ENCODE measurements around the gene SEC14L6. TPM values are rescaled to one million over a fixed set of nuclear protein-coding genes. Genes with fewer than 3 reads are reported as not detected.

Gene SEC14L6
- total RNA-seq, 1 donor from 2014 or later: 20.3 TPM

- DNase-seq (ENCODE audit: low read depth): no peak
Observed at GRCh38 chr22:30537083-30537731, 9.3 kb downstream of the SEC14L6 start.

- no peak for DNase-seq (ENCODE audit: low read depth)
Observed at GRCh38 chr22:30535182-30535581, 11.4 kb downstream of the SEC14L6 start.

GRCh38 chr22:30531651-30532608 lies 14.6 kb downstream of the SEC14L6 start:
- no peak for DNase-seq (ENCODE audit: low read depth)

GRCh38 chr22:30526656-30527055 lies 19.9 kb downstream of the SEC14L6 start:
- no peak for DNase-seq (ENCODE audit: low read depth)

GRCh38 chr22:30523646-30524489 lies 22.7 kb downstream of the SEC14L6 start:
- DNase-seq (ENCODE audit: low read depth): peak; percentile 4

GRCh38 chr22:30521368-30522156 lies 25.0 kb downstream of the SEC14L6 start:
- DNase-seq (ENCODE audit: low read depth): no peak

- no peak for DNase-seq (ENCODE audit: low read depth)
Observed at GRCh38 chr22:30519842-30520425, 26.6 kb downstream of the SEC14L6 start.

GRCh38 chr22:30516731-30517130 lies 29.8 kb downstream of the SEC14L6 start:
- no peak for DNase-seq (ENCODE audit: low read depth)

GRCh38 chr22:30516273-30516672 lies 30.3 kb downstream of the SEC14L6 start:
- no peak for DNase-seq (ENCODE audit: low read depth)

- DNase-seq (ENCODE audit: low read depth): no peak
Observed at GRCh38 chr22:30514252-30514651, 32.3 kb downstream of the SEC14L6 start.

- DNase-seq (ENCODE audit: low read depth): no peak
Observed at GRCh38 chr22:30513462-30513861, 33.1 kb downstream of the SEC14L6 start.

- DNase-seq (ENCODE audit: low read depth): no peak
Observed at GRCh38 chr22:30511911-30512310, 34.6 kb downstream of the SEC14L6 start.

- no peak for DNase-seq (ENCODE audit: low read depth)
Observed at GRCh38 chr22:30511109-30511508, 35.4 kb downstream of the SEC14L6 start.

- no peak for DNase-seq (ENCODE audit: low read depth)
Observed at GRCh38 chr22:30508216-30508615, 38.3 kb downstream of the SEC14L6 start.

- DNase-seq (ENCODE audit: low read depth): no peak
Observed at GRCh38 chr22:30507670-30508069, 38.9 kb downstream of the SEC14L6 start.

GRCh38 chr22:30506507-30506968 lies 40.0 kb downstream of the SEC14L6 start:
- no peak for DNase-seq (ENCODE audit: low read depth)

- no peak for DNase-seq (ENCODE audit: low read depth)
Observed at GRCh38 chr22:30503551-30503950, 43.0 kb downstream of the SEC14L6 start.

- DNase-seq (ENCODE audit: low read depth): no peak
Observed at GRCh38 chr22:30502911-30503310, 43.6 kb downstream of the SEC14L6 start.

GRCh38 chr22:30502153-30502552 lies 44.4 kb downstream of the SEC14L6 start:
- no peak for DNase-seq (ENCODE audit: low read depth)

GRCh38 chr22:30500628-30501027 lies 45.9 kb downstream of the SEC14L6 start:
- no peak for DNase-seq (ENCODE audit: low read depth)

All from renal cortical epithelial cell (primary cell).